ENCODE measurements around the gene B9D1.

The B9D1 gene

GRCh38 chr17:19347323-19348080, 15.0 kb downstream of the B9D1 start:
- H3K27ac ChIP-seq: no peak overlapping the region
- TF ChIP-seq, protein P1, sequence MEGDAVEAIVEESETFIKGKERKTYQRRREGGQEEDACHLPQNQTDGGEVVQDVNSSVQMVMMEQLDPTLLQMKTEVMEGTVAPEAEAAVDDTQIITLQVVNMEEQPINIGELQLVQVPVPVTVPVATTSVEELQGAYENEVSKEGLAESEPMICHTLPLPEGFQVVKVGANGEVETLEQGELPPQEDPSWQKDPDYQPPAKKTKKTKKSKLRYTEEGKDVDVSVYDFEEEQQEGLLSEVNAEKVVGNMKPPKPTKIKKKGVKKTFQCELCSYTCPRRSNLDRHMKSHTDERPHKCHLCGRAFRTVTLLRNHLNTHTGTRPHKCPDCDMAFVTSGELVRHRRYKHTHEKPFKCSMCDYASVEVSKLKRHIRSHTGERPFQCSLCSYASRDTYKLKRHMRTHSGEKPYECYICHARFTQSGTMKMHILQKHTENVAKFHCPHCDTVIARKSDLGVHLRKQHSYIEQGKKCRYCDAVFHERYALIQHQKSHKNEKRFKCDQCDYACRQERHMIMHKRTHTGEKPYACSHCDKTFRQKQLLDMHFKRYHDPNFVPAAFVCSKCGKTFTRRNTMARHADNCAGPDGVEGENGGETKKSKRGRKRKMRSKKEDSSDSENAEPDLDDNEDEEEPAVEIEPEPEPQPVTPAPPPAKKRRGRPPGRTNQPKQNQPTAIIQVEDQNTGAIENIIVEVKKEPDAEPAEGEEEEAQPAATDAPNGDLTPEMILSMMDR (conservative IDR thresholded peaks at IDR 0.05): no peak

DNA sequence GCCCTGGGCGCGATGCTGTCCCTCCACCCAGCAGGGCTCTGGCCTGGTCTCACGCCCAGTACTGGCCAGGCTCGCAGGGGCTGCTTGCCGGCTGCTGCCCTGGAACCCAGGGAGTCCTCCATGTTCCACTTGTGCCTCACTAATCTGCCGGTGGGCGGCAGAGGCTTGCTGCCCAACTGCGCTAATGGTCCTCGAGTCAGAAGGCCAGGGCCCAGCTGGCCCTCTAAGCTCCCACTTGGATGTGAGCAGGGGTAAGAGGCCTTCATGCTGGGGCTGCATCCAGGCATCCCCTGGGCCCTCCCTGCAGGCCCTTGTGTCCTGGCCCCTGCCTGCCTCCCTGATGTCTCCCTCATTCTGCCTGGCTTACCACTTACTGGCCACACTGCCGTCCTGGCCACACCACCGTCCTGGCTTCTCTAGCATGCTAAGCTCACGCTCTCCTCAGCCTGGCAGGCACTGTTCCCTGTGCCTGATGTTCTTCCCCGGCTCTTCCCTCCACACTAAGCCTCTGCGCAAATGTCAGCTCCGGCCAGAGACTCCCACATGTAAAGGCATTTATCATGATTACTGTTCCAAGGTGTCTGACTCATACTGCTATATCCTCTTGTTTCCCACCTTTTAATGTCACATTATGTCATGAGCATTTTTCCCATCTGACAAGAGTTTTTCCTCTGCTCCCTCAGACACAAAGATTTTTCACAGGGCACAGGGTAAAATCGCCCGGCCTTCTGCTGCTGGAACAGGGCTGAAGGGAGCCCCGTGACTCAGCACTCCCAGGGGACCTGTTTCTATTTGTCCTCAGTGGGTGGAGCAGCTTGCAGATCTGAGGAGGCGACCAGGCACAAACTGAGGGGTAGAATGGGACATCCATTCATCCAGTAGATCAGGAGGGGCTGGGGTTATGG, 15.9 kb downstream of the B9D1 start:
- no peak overlapping the region for H3K27ac ChIP-seq
- TF ChIP-seq, protein P1 (conservative IDR thresholded peaks at IDR 0.05): no peak

DNA sequence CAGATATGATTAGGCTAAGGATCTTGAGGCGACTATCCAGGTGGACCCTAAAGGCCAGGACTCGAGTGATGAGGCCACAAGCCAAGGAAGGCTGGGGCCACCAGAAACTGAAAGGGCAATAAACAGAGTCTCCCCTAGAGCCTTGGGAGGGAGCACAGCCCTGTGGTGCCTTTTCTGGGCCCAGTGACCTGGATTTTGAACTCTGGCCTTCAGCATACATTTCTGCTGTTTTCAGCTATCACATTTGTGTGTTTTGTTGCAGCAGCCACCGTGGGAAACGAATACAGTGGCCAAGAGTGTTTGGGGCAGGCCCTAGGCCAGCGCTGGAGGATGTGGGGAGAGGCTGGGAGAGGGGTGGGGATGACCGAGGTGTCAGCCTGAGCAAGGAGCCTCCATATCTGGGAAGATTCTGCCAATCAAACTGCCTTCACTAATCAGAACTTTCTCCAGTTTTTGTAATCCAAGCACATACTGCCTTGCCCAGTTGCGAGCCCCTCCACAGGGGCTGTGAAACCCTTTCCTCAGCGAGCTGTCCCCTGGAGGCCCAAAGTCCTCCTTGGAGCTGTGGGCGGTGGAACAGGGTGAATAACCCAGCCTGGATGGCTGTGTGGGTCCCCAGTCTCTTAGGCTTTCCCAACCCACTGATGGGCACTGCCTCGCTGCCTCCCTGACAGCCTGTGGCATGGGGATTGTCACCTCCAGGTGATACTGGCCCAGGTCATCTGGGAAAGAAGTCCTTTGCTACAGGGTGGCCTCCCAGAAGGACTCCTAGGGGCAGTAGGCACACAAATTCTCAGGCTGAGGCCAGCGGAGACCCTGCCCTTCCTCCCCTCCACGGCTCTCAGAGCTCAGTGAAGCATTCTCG, 16.8 kb downstream of the B9D1 start:
- TF ChIP-seq, protein P1 (conservative IDR thresholded peaks at IDR 0.05): no peak
- H3K27ac ChIP-seq: no peak overlapping the region

- TF ChIP-seq, protein P1 (conservative IDR thresholded peaks at IDR 0.05): no peak
- H3K27ac ChIP-seq: no peak overlapping the region
Observed at GRCh38 chr17:19345067-19345460, 17.5 kb downstream of the B9D1 start.

DNA sequence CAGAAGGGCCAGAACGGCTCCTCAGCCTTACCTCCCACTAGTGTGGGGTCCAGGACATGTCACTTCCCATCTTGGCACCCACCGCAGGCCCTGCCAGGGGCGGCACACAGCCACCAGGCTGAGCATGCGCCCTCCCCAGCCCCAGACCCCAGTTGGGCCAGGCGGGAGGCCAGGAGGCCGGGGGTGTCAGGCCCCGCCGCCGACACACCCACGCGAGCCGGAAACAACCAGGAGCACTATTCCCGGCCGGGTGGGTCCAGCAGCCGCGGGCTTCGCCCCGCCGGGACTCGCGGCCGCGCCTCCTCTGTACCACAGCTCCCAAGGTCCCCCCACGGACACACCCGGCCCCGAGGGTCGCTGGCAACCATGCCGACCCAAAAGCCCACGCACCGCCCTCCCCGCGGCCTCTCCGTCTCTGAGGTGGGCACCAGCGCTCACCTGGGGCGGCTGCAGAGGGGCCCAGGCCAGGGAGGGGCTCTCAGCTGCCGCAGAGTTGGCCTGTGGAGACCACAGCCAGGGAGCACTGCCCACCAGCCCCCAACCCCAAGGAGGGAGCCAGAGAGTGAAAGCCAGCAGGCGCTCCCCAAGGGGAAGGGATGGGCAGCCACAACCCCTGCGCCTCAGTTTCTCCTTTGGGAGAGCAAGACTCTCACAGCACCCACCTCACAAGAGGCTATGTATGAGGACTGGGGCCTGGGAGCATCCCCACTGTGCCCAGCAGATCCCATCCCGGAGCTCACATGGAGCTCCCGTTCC, 18.0 kb downstream of the B9D1 start:
- TF ChIP-seq, protein P1 (conservative IDR thresholded peaks at IDR 0.05): no peak
- no peak overlapping the region for H3K27ac ChIP-seq

- TF ChIP-seq, protein P1 (conservative IDR thresholded peaks at IDR 0.05): no peak
- H3K27ac ChIP-seq: no peak overlapping the region
Observed at GRCh38 chr17:19343671-19344151, 18.8 kb downstream of the B9D1 start.
